Left cardiac atrium (tissue), 4 donors: ENCODE data around the gene SH2D1B. TPM values are rescaled to one million over a fixed set of nuclear protein-coding genes. Genes with fewer than 3 reads are reported as not detected.

Experiments
- ATAC-seq, 2 donors: fragments of 200-7000 bp; cut with Tn5 transposase; one replicate each; pipeline ENCODE4 v1.9.1; 2020; ENCODE audit warnings: mild to moderate bottlenecking in 2 of 2, moderate library complexity in 2 of 2
- DNase-seq: peaks from one replicate; pipeline ENCODE4 v3.0.0-alpha.2; 2020
- intact Hi-C, 2 donors: fragments of 100-400 bp; cut with DNase I; formaldehyde crosslinking; loops; one replicate each; pipeline versions ENCODE4 v1.14.1 to v1.15.1; 2022 to 2023
- total RNA-seq, 2 donors: library from RNA; stranded (reverse); fragmentation: NEBNext Ultra II Directional; extraction: Animal tissue kit (Norgen Biotek cat#: 25700); gene quantifications; one replicate each; pipeline ENCODE4 v1.2.1, GENCODE V29; 2021
- donor health status: DM: no; HTN: yes; CAD: no.
- donor health status: DM: no; HTN: yes; CAD: no; lungs with severe emphysema.
- donor health status: DM: yes; HTN: yes; CAD: no.
- donor health status: Dilated cardiomyopathy.

Gene SH2D1B
- total RNA-seq, 2 donors from 2014 or later, result 0.13 to 0.27 TPM

GRCh38 chr1:162404550-162405160 lies 7.3 kb downstream of the SH2D1B start:
- DNase-seq (no peak), ATAC-seq (peak in 1 of 2 donors; percentile 83)
- intact Hi-C loops, result no loop called here

- DNase-seq (no peak), ATAC-seq (no peak)
- intact Hi-C loops, result no loop called here
These were observed 11.1 kb downstream of the SH2D1B start for GRCh38 chr1:162400790-162401355.

GRCh38 chr1:162398999-162399580 lies 12.8 kb downstream of the SH2D1B start:
- intact Hi-C loops, result no loop called here
- DNase-seq (no peak), ATAC-seq (no peak)

- DNase-seq, result no peak
- intact Hi-C loops, result no loop called here
- ATAC-seq, result peak; percentile 27 to 65
These were observed 13.9 kb downstream of the SH2D1B start for GRCh38 chr1:162397943-162398560.

GRCh38 chr1:162397039-162397448 lies 14.9 kb downstream of the SH2D1B start:
- no peak for DNase-seq
- intact Hi-C loops, result no loop called here
- ATAC-seq, result peak; percentile 57 to 70

- intact Hi-C loops, result no loop called here
- no peak for DNase-seq
- no peak for ATAC-seq
These were observed 15.6 kb downstream of the SH2D1B start for GRCh38 chr1:162396201-162396906.

- intact Hi-C loops, result loop anchor here (1.0 to 5.0 kb wide), 2 partner anchors 335 to 336 kb away; no protein-coding TSS in a partner anchor
These were observed 20.0 kb downstream of the SH2D1B start for GRCh38 chr1:162391790-162392563.

GRCh38 chr1:162390396-162391185 lies 21.3 kb downstream of the SH2D1B start:
- intact Hi-C loops, result loop anchor here (1.0 to 5.0 kb wide), 2 partner anchors 333 to 334 kb away; no protein-coding TSS in a partner anchor
- no peak for DNase-seq
- ATAC-seq, result no peak

More at GRCh38 chr1:162391790-162392563, 20.0 kb downstream of the SH2D1B start:
- no peak for DNase-seq
- peak; percentile 34 to 54 for ATAC-seq

GRCh38 chr1:162389971-162390370 lies 22.0 kb downstream of the SH2D1B start:
- intact Hi-C loops, result loop anchor here in 1 of 2 donors (5.0 kb wide), 1 partner anchor 333 kb away; no protein-coding TSS in a partner anchor
- no peak for ATAC-seq
- DNase-seq, result no peak

GRCh38 chr1:162389021-162389818 lies 22.7 kb downstream of the SH2D1B start:
- ATAC-seq, result no peak
- intact Hi-C loops, result no loop called here
- DNase-seq, result no peak

- intact Hi-C loops, result no loop called here
- DNase-seq (no peak), ATAC-seq (peak; percentile 7 to 19)
These were observed 23.3 kb downstream of the SH2D1B start for GRCh38 chr1:162388615-162389014.

GRCh38 chr1:162388083-162388594 lies 23.8 kb downstream of the SH2D1B start:
- DNase-seq (no peak), ATAC-seq (peak in 1 of 2 donors; percentile 12)
- intact Hi-C loops, result no loop called here

GRCh38 chr1:162387226-162388082 lies 24.5 kb downstream of the SH2D1B start:
- intact Hi-C loops, result no loop called here
- ATAC-seq, result no peak
- DNase-seq, result no peak

GRCh38 chr1:162386292-162387225 lies 25.4 kb downstream of the SH2D1B start:
- intact Hi-C loops, result no loop called here
- no peak for ATAC-seq
- no peak for DNase-seq

- ATAC-seq (no peak), DNase-seq (no peak)
- intact Hi-C loops, result no loop called here
These were observed 26.2 kb downstream of the SH2D1B start for GRCh38 chr1:162385702-162386101.
